Left lobe of liver (tissue), 2 donors: Measurements from ENCODE around the gene GRK5. TPM values are rescaled to one million over a fixed set of nuclear protein-coding genes. Genes with fewer than 3 reads are reported as not detected.
A peak's percentile ranks its signal among the peaks of the same experiment; 100 is the strongest.

Source experiments
- ATAC-seq: fragments of 200-7000 bp; cut with Tn5 transposase; one replicate; pipeline ENCODE4 v1.9.1; 2020; ENCODE audit warnings: mild to moderate bottlenecking, moderate library complexity
- DNase-seq: peaks from one replicate; pipeline ENCODE4 v3.0.0-alpha.2; 2020; ENCODE audit warnings: low spot score
- total RNA-seq: library from RNA; stranded (reverse); gene quantifications from one replicate; pipeline ENCODE4 v1.2.1, GENCODE V29; 2021
- donor health status: DM: no; HTN: no; CAD: no; lungs with moderate emphysema.
- donor health status: DM: no; HTN: yes; CAD: no.

The GRK5 gene
- total RNA-seq, 1 donor from 2014 or later, result 8.4 TPM

GRCh38 chr10:119353421-119353820 lies 146.1 kb downstream of the GRK5 start:
- ATAC-seq (no peak), DNase-seq (no peak)

- ATAC-seq, result no peak
These were observed 148.6 kb downstream of the GRK5 start for GRCh38 chr10:119355930-119356329.

GRCh38 chr10:119357412-119358151 lies 150.2 kb downstream of the GRK5 start:
- DNase-seq (peak; percentile 79), ATAC-seq (peak; percentile 85)

More at GRCh38 chr10:119355930-119356329, 148.6 kb downstream of the GRK5 start:
- no peak for DNase-seq

- ATAC-seq, result peak; percentile 62
- DNase-seq, result no peak
These were observed 150.8 kb downstream of the GRK5 start for GRCh38 chr10:119358152-119358512.

- ATAC-seq, result no peak
- DNase-seq, result no peak
These were observed 151.2 kb downstream of the GRK5 start for GRCh38 chr10:119358567-119358966.

- no peak for DNase-seq
- no peak for ATAC-seq
These were observed 151.7 kb downstream of the GRK5 start for GRCh38 chr10:119359025-119359424.

GRCh38 chr10:119360181-119360921 lies 153.0 kb downstream of the GRK5 start:
- ATAC-seq, result peak; percentile 5
- DNase-seq, result no peak

- ATAC-seq, result no peak
- no peak for DNase-seq
These were observed 153.7 kb downstream of the GRK5 start for GRCh38 chr10:119361037-119361436.

- DNase-seq, result peak; percentile 68
- peak; percentile 65 for ATAC-seq
These were observed 154.8 kb downstream of the GRK5 start for GRCh38 chr10:119362122-119362521.

- ATAC-seq (no peak), DNase-seq (no peak)
These were observed 157.6 kb downstream of the GRK5 start for GRCh38 chr10:119364645-119365600.

GRCh38 chr10:119365773-119366599 lies 158.6 kb downstream of the GRK5 start:
- DNase-seq (no peak), ATAC-seq (no peak)

GRCh38 chr10:119367841-119368549 lies 160.6 kb downstream of the GRK5 start:
- ATAC-seq (no peak), DNase-seq (no peak)

GRCh38 chr10:119368581-119368980 lies 161.2 kb downstream of the GRK5 start:
- no peak for ATAC-seq
- no peak for DNase-seq

GRCh38 chr10:119368991-119369869 lies 161.9 kb downstream of the GRK5 start:
- DNase-seq (no peak), ATAC-seq (no peak)

- no peak for DNase-seq
- no peak for ATAC-seq
These were observed 162.9 kb downstream of the GRK5 start for GRCh38 chr10:119370111-119370741.

GRCh38 chr10:119370972-119371703 lies 163.8 kb downstream of the GRK5 start:
- no peak for DNase-seq
- peak; percentile 48 for ATAC-seq
